Osteoblast (primary cell): ENCODE measurements around the gene SIAH1. TPM values are rescaled to one million over a fixed set of nuclear protein-coding genes. Genes with fewer than 3 reads are reported as not detected.
A peak's percentile ranks its signal among the peaks of the same experiment; 100 is the strongest.

Source experiments
- DNase-seq: peaks from one replicate; pipeline ENCODE4 v3.0.0; 2011; ENCODE audit warnings: low spot score, mixed read lengths; ENCODE audit not compliant: insufficient read length; ENCODE audit errors: missing footprints
- H2AFZ ChIP-seq: 2 replicates; pipeline ENCODE4 v1.6.0; 2011; ENCODE audit warnings: mild to moderate bottlenecking, low read length
- H3K27ac ChIP-seq: 2 replicates; pipeline ENCODE4 v1.5.1; 2011; ENCODE audit warnings: mild to moderate bottlenecking, low read depth, low read length, moderate library complexity
- H3K27me3 ChIP-seq: 2 replicates; pipeline ENCODE4 v1.6.0; 2012; ENCODE audit warnings: mild to moderate bottlenecking, control low read depth, inconsistent platforms, low read length, moderate library complexity; ENCODE audit not compliant: insufficient read depth
- H3K36me3 ChIP-seq: 2 replicates; pipeline ENCODE4 v1.5.1; 2011; ENCODE audit warnings: mild to moderate bottlenecking, low read length, control low read depth, moderate library complexity; ENCODE audit not compliant: insufficient read depth
- H3K4me1 ChIP-seq: 2 replicates; pipeline ENCODE4 v1.5.1; 2011; ENCODE audit warnings: mild to moderate bottlenecking, low read length, control low read depth, moderate library complexity; ENCODE audit not compliant: insufficient read depth
- H3K4me2 ChIP-seq: 2 replicates; pipeline ENCODE4 v1.6.0; 2011; ENCODE audit warnings: mild to moderate bottlenecking, low read length; ENCODE audit not compliant: insufficient read depth
- H3K4me3 ChIP-seq: fragments of 200-600 bp; sonication (generic); 3 replicates; pipeline ENCODE4 v1.5.1; 2012; ENCODE audit warnings: mild to moderate bottlenecking, low read length, inconsistent platforms; ENCODE audit not compliant: insufficient read depth
- H3K79me2 ChIP-seq: 2 replicates; pipeline ENCODE4 v1.6.0; 2012; ENCODE audit warnings: mild to moderate bottlenecking, low read length, control low read depth, inconsistent platforms; ENCODE audit not compliant: insufficient read depth
- H3K9me3 ChIP-seq: 2 replicates; pipeline ENCODE4 v1.5.1; 2011; ENCODE audit warnings: low read depth, low read length, control low read depth
- H4K20me1 ChIP-seq: 2 replicates; pipeline ENCODE4 v1.6.0; 2012; ENCODE audit warnings: mild to moderate bottlenecking, low read length, control low read depth; ENCODE audit not compliant: insufficient read depth
- total RNA-seq: library from RNA; depleted of rRNA; stranded (reverse); fragments of >200 nt; gene quantifications from 2 replicates; pipeline ENCODE4 v1.2.3, GENCODE V29; 2012
- TF ChIP-seq, protein P1 (sequence below): IDR thresholded peaks from 2 replicates; pipeline ENCODE4 v1.5.1; 2011; ENCODE audit warnings: mild to moderate bottlenecking, low read depth, low read length, moderate library complexity; ENCODE audit errors: extremely low read depth

Gene SIAH1
- total RNA-seq, 1 donor: 43.1 TPM

- H3K27me3 ChIP-seq: no peaks in the 10 kb centered on the region
- H4K20me1 ChIP-seq: peaks cover 45% of the 10 kb centered on the region
- peak overlapping the region; percentile 29 for H3K27ac ChIP-seq
- peak overlapping the region; percentile 57 for H2AFZ ChIP-seq
- TF ChIP-seq, protein P1, sequence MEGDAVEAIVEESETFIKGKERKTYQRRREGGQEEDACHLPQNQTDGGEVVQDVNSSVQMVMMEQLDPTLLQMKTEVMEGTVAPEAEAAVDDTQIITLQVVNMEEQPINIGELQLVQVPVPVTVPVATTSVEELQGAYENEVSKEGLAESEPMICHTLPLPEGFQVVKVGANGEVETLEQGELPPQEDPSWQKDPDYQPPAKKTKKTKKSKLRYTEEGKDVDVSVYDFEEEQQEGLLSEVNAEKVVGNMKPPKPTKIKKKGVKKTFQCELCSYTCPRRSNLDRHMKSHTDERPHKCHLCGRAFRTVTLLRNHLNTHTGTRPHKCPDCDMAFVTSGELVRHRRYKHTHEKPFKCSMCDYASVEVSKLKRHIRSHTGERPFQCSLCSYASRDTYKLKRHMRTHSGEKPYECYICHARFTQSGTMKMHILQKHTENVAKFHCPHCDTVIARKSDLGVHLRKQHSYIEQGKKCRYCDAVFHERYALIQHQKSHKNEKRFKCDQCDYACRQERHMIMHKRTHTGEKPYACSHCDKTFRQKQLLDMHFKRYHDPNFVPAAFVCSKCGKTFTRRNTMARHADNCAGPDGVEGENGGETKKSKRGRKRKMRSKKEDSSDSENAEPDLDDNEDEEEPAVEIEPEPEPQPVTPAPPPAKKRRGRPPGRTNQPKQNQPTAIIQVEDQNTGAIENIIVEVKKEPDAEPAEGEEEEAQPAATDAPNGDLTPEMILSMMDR: no peak
- H3K79me2 ChIP-seq: peaks cover 88% of the 10 kb centered on the region
- H3K4me3 ChIP-seq: peak overlapping the region; percentile 82
- peaks cover 22% of the 10 kb centered on the region for H3K4me1 ChIP-seq
- peaks cover 12% of the 10 kb centered on the region for H3K36me3 ChIP-seq
- peak overlapping the region; percentile 88 for H3K4me2 ChIP-seq
- no peak for DNase-seq
- no peaks in the 10 kb centered on the region for H3K9me3 ChIP-seq
These were observed 20.1 kb downstream of the SIAH1 start for GRCh38 chr16:48365025-48365600.

GRCh38 chr16:48361540-48362144 lies 23.6 kb downstream of the SIAH1 start:
- Histone ChIP-seq H3K9me3 (no peaks in the 10 kb centered on the region), H2AFZ (no peak overlapping the region), H3K36me3 (peaks cover 12% of the 10 kb centered on the region), H3K27ac (no peak overlapping the region), H3K4me2 (no peak overlapping the region), H4K20me1 (peaks cover 30% of the 10 kb centered on the region), H3K27me3 (no peaks in the 10 kb centered on the region), H3K79me2 (peaks cover 87% of the 10 kb centered on the region), H3K4me1 (peaks cover 12% of the 10 kb centered on the region), H3K4me3 (no peak overlapping the region)
- DNase-seq: no peak
- TF ChIP-seq, protein P1: no peak

DNA sequence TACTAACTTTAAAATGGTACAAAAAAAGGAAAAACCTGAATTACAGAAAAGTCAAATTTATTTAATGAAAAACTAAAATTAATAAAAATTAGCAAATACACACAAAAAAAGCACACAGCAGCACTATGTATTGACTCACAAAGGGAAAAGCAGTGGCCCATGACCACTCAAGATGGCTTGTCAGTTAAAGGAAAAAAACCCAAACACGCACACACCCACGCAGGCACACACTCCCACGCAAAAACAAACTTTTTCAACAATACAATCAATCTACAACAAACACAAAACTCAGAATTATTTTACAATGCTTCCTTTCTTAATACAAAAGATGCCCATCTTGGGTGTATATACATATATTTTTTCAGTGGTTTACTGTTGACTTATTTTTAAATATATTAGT lies 24.2 kb downstream of the SIAH1 start:
- H3K4me1 ChIP-seq: peaks cover 7% of the 10 kb centered on the region
- TF ChIP-seq, protein P1: no peak
- no peak overlapping the region for H2AFZ ChIP-seq
- H3K27ac ChIP-seq: no peak overlapping the region
- no peaks in the 10 kb centered on the region for H3K27me3 ChIP-seq
- H3K4me2 ChIP-seq: no peak overlapping the region
- no peaks in the 10 kb centered on the region for H3K9me3 ChIP-seq
- no peak for DNase-seq
- peaks cover 29% of the 10 kb centered on the region for H4K20me1 ChIP-seq
- H3K36me3 ChIP-seq: peaks cover 12% of the 10 kb centered on the region
- H3K4me3 ChIP-seq: no peak overlapping the region
- peaks cover 86% of the 10 kb centered on the region for H3K79me2 ChIP-seq

GRCh38 chr16:48359983-48360382 lies 25.2 kb downstream of the SIAH1 start:
- no peaks in the 10 kb centered on the region for H3K27me3 ChIP-seq
- H3K4me3 ChIP-seq: no peak overlapping the region
- no peak overlapping the region for H2AFZ ChIP-seq
- DNase-seq: no peak
- no peaks in the 10 kb centered on the region for H3K9me3 ChIP-seq
- peaks cover 17% of the 10 kb centered on the region for H3K36me3 ChIP-seq
- H3K4me1 ChIP-seq: peaks cover 2% of the 10 kb centered on the region
- H3K79me2 ChIP-seq: peaks cover 86% of the 10 kb centered on the region
- peaks cover 28% of the 10 kb centered on the region for H4K20me1 ChIP-seq
- H3K4me2 ChIP-seq: no peak overlapping the region
- no peak overlapping the region for H3K27ac ChIP-seq
- TF ChIP-seq, protein P1: no peak
